Measurements from ENCODE around the gene KRTAP4-9. TPM values are rescaled to one million over a fixed set of nuclear protein-coding genes. Genes with fewer than 3 reads are reported as not detected.
"Not testable (repeated sequence)": the region's sequence is repeated elsewhere in the genome, so short reads cannot be mapped to it uniquely, and the experiment has no call there.

KRTAP4-9 gene
- total RNA-seq, 1 donor: not detected

DNA sequence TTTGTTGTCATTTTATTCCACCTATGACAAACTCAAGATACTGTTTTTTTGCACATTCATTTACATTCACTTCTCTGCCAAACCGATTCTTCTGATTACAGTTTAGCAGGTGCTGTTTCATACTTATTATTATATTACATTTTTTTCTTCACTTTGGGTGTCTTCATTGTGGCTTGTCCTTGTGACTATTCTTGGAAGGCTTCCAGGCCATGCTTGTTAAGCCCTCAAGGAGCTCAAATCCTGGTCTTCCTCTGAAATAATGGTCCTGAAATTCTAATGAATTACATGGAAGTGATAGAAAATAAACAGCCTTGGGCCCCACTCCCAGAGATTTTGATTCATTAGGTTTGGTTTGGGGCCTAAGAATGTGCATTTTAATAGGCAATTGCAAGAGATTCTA, 40.9 kb upstream of the KRTAP4-9 start:
- no peak for DNase-seq (ENCODE audit: low read depth)
- TF ChIP-seq, protein P1, sequence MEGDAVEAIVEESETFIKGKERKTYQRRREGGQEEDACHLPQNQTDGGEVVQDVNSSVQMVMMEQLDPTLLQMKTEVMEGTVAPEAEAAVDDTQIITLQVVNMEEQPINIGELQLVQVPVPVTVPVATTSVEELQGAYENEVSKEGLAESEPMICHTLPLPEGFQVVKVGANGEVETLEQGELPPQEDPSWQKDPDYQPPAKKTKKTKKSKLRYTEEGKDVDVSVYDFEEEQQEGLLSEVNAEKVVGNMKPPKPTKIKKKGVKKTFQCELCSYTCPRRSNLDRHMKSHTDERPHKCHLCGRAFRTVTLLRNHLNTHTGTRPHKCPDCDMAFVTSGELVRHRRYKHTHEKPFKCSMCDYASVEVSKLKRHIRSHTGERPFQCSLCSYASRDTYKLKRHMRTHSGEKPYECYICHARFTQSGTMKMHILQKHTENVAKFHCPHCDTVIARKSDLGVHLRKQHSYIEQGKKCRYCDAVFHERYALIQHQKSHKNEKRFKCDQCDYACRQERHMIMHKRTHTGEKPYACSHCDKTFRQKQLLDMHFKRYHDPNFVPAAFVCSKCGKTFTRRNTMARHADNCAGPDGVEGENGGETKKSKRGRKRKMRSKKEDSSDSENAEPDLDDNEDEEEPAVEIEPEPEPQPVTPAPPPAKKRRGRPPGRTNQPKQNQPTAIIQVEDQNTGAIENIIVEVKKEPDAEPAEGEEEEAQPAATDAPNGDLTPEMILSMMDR (IDR thresholded peaks at IDR 0.05; ENCODE audit: insufficient read depth, low read length): no peak
- H3K4me3 ChIP-seq (ENCODE audit: low read depth, low read length): no peak overlapping the region

DNA sequence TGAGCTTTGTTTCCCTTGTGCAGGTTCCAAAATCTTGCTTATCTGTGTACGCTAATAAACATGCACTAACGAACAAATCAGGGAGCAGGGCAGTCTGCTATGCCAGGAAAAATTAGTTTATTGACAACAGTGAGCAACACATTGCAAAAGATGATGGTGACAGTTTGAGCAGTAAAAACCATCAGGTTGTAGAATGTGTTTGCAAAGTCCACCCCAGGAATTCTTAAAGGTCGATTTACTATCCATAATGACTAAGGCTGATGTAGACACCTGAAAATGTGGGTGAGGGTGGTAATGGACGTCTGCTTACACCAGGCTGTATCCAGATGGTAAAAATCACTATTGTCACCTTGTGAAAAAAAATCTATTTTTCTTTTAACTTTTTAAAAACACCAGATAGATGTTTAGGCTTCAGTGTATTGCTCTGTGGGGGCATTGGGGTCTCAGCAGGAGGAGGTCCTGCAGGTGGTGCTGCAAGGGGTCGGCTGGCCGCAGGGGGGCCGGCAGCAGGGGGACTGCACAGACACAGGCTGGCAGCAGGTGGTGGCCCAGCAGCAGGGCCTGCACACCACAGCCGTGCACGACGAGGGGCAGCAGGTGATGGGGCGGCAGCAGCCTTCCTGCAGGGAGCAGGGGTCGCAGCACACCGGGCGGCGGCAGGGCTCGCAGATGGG, 40.0 kb upstream of the KRTAP4-9 start:
- H3K4me3 ChIP-seq (ENCODE audit: low read depth, low read length); DNase-seq (ENCODE audit: low read depth): not testable (repeated sequence)

DNA sequence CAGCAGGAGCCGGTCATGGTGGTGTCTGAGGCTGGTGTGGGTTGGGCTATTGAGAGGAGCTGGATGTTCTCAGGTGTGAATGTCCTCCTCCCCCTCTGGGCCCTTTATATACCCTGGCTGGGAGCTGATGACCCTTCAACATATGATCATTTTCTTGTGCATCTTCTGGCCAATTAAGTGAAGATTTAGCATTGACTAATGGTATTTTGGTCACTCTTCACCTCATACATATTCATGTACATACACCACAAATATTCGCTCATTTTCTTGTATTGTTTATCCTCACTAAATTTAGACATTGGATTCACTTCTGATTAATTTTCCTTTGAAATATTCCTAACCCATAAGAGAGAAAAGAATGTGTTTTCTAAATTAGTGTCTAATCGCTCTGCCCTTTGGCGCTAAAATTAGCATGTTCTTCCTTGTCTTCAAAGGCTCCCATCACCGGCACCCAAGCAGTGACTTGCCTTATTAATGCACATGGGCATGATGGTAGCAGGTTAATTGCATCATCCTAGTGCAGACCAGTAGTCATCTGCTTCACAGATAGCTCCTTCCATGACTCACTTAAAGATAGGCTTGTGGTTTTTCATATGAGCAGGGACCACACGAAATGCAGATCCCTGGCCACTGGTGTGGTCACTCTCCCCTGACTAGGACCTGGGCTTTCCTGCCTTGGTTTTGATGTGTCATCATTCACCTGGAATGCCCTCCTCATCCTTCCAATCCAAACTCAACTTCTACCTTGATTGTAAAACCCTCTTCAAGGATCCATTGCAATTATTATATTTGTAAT, 39.2 kb upstream of the KRTAP4-9 start, which contains the start of gene KRTAP2-4:
Gene KRTAP2-4, minus strand, starts transcription at position 51 of the 796 bp plus-strand sequence. Its CDS starts 34 bp downstream, at position 17.
- peak; percentile 87 for DNase-seq (ENCODE audit: low read depth)
- TF ChIP-seq, protein P1 (IDR thresholded peaks at IDR 0.05; ENCODE audit: insufficient read depth, low read length): no peak
- no peak within 1 kb of the TSS for H3K4me3 ChIP-seq (ENCODE audit: low read depth, low read length)

DNA sequence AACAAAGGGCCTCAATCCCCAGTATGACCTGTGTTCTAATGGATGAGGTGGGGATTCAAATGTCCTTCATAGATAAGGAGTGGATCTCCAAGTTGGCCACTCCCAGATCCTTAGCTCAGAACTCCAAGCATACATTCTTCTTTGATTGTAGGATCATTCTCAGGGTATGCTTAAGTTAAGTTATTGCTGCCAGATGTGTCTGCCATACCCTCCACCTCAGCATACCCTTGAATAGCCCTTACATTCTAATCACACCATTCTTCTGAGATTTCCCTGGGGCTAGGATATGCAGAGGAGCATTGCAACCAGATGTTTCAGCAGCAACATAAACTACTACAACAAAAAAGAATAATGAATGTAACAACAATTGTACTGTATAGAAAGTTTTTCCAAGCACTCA, 37.9 kb upstream of the KRTAP4-9 start:
- peak; percentile 62 for DNase-seq (ENCODE audit: low read depth)
- H3K4me3 ChIP-seq (ENCODE audit: low read depth, low read length): no peak overlapping the region
- TF ChIP-seq, protein P1 (IDR thresholded peaks at IDR 0.05; ENCODE audit: insufficient read depth, low read length): no peak

DNA sequence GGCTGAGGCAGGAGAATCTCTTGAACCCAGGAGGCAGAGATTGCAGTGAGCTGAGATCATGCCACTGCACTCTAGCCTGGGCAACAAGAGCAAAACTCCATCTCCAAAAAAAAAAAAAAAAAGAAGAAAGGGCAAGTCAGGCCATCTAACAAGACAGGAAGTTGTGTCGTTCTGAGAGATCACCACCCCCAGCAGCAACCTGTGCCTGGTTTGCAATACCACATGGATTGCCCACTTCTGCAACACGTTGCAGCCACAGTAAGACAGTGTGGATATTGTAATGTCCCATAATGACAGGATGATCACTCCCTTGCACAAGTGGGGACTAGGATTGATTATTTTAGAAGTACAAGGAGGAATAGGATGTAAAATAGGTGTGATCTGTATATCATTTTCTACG, 36.2 kb upstream of the KRTAP4-9 start:
- DNase-seq (ENCODE audit: low read depth): no peak
- TF ChIP-seq, protein P1 (IDR thresholded peaks at IDR 0.05; ENCODE audit: insufficient read depth, low read length): no peak
- H3K4me3 ChIP-seq (ENCODE audit: low read depth, low read length): no peak overlapping the region

DNA sequence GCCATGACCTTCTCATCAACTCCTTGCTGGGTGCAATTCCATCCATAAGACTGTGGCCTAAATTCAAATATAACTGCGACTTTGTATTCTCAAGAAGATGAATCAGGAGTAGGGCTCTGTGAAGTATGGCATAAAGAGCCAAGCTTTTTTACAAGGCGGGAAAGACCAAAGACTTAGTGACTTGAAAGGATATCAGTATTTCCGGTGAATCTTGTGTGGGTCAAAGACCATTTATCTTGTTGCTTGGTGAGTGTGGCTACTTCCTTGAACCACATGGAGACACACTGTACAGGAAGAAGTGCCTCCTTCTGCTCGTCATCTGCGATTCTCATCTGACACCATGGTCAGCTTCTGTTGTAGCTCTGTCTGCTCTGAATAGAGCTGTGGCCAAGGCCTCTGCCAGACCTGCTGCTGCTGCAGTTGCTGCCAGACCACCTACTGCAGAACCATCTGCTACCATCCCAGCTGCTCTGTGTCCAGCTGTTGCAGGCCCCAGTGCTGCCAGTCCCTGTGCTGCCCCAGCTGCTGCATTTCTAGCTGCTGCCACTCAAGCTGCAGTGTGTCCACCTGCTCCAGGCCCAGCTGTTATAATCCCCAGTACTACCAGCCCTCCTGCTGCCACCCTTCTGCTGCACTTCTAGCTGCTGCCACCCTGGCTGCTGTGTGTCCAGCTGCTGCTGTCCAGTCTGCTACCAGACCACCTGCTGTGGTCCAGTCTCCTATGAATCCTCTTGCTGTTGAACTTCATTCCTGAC, 33.4 kb upstream of the KRTAP4-9 start:
- no peak overlapping the region for H3K4me3 ChIP-seq (ENCODE audit: low read depth, low read length)
- TF ChIP-seq, protein P1 (IDR thresholded peaks at IDR 0.05; ENCODE audit: insufficient read depth, low read length): no peak
- no peak for DNase-seq (ENCODE audit: low read depth)

DNA sequence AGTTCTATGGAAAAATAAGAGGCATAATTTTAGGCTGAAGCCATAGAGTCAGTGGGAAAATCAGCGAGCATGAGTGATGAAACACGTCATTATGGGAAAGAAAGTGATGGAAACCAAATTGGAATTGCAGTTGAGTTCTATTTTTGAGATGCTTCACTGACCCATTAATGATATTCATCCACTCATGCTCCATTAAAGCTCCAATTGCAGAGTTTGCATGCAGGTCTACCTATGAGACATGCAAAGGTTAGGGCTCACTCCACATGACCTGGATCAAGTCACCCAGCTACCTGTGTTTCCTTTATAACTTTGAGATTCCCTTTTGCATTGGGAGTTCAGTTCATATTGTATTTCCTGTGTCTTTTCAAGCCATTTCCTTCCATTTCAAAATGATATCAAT, 31.5 kb upstream of the KRTAP4-9 start:
- no peak overlapping the region for H3K4me3 ChIP-seq (ENCODE audit: low read depth, low read length)
- TF ChIP-seq, protein P1 (IDR thresholded peaks at IDR 0.05; ENCODE audit: insufficient read depth, low read length): no peak
- DNase-seq (ENCODE audit: low read depth): no peak
